GM12878 (cell line): Measurements from ENCODE around the gene PRR5. TPM values are rescaled to one million over a fixed set of nuclear protein-coding genes. Genes with fewer than 3 reads are reported as not detected.

Experiments
- ATF7 ChIP-seq: fragments of 450-650 bp; IDR thresholded peaks from 2 replicates; pipeline ENCODE4 v1.6.1; 2016; ENCODE audit warnings: low read depth, mild to moderate bottlenecking
- BACH1 ChIP-seq: fragments of 450-650 bp; IDR thresholded peaks from 2 replicates; pipeline ENCODE4 v1.6.1; 2017; ENCODE audit warnings: mild to moderate bottlenecking, borderline replicate concordance
- CBFB ChIP-seq: IDR thresholded peaks from 2 replicates; pipeline ENCODE4 v1.6.1; 2016; ENCODE audit warnings: antibody characterized with exemption, low read depth
- CBX5 ChIP-seq: sonication (generic); IDR thresholded peaks from 2 replicates; pipeline ENCODE4 v1.6.1; 2016; ENCODE audit warnings: low read depth, moderate library complexity, mild to moderate bottlenecking, inconsistent platforms
- CEBPB ChIP-seq, 2 experiments: fragments of 150-350 bp in 1 of 2; IDR thresholded peaks; 2 replicates each; pipeline ENCODE4 v1.6.1; 2012 to 2014; ENCODE audit warnings: low read depth in 2 of 2, low read length in 2 of 2, borderline replicate concordance in 1 of 2, inconsistent platforms in 1 of 2
- CHD4 ChIP-seq: fragments of 200-600 bp; sonication (generic); IDR thresholded peaks from 2 replicates; pipeline ENCODE4 v1.6.1; 2016; ENCODE audit warnings: mild to moderate bottlenecking
- GATAD2B ChIP-seq: fragments of 450-650 bp; conservative IDR thresholded peaks from 2 replicates; pipeline ENCODE4 v1.6.1; 2017; ENCODE audit warnings: low read depth, mild to moderate bottlenecking, moderate library complexity
- HCFC1 ChIP-seq: fragments of 150-350 bp; IDR thresholded peaks from 2 replicates; pipeline ENCODE4 v1.6.1; 2014; ENCODE audit warnings: low read length
- HDAC6 ChIP-seq: fragments of 200-600 bp; sonication (generic); IDR thresholded peaks from one replicate; pipeline ENCODE4 v1.8.0; 2017; ENCODE audit warnings: antibody characterized with exemption; ENCODE audit not compliant: unreplicated experiment
- IKZF2 ChIP-seq, 2 experiments: fragments of 450-650 bp; IDR thresholded peaks; 2 replicates each; pipeline ENCODE4 v1.6.1; 2017; ENCODE audit warnings: mild to moderate bottlenecking in 2 of 2, moderate library complexity in 2 of 2
- LARP7 ChIP-seq: fragments of 450-650 bp; IDR thresholded peaks from 2 replicates; pipeline ENCODE4 v1.6.1; 2017; ENCODE audit warnings: mild to moderate bottlenecking
- MYC ChIP-seq: IDR thresholded peaks from 2 replicates; pipeline ENCODE4 v1.6.1; 2011; ENCODE audit warnings: mild to moderate bottlenecking, low read length, moderate library complexity, inconsistent platforms; ENCODE audit not compliant: insufficient read depth, insufficient replicate concordance, insufficient read length, severe bottlenecking
- SIN3A ChIP-seq: IDR thresholded peaks from 2 replicates; pipeline ENCODE4 v1.6.1; 2012; ENCODE audit warnings: low read depth, low read length, improper control_type of control experiment
- SUPT20H ChIP-seq: IDR thresholded peaks from 2 replicates; pipeline ENCODE4 v1.6.1; 2011; ENCODE audit warnings: low read depth, mild to moderate bottlenecking, low read length, moderate library complexity, borderline replicate concordance; ENCODE audit not compliant: control insufficient read depth
- TCF12 ChIP-seq: IDR thresholded peaks from 2 replicates; pipeline ENCODE4 v1.6.1; 2011; ENCODE audit warnings: low read depth, mild to moderate bottlenecking, low read length
- USF2 ChIP-seq: IDR thresholded peaks from 2 replicates; pipeline ENCODE4 v1.6.1; 2011; ENCODE audit warnings: low read depth, low read length, improper control_type of control experiment, borderline replicate concordance
- ZNF24 ChIP-seq: fragments of 450-650 bp; IDR thresholded peaks from 2 replicates; pipeline ENCODE4 v1.6.1; 2017; ENCODE audit warnings: antibody characterized with exemption, mild to moderate bottlenecking
- ZNF622 ChIP-seq: fragments of 450-650 bp; IDR thresholded peaks from 2 replicates; pipeline ENCODE4 v1.6.1; 2017; ENCODE audit warnings: mild to moderate bottlenecking, inconsistent platforms
- polyA plus RNA-seq, 11 experiments: library from polyadenylated mRNA; depleted of rRNA in 4 of 11; unstranded in 6 of 11; stranded (reverse) in 5 of 11; fragments of >200 nt; fragmentation: Nextera tagmentation in 4 of 11; fragmentation: Illumina TruSeq in 1 of 11; extraction: Ambion mirVana in 4 of 11; extraction: Trizol in 1 of 11; gene quantifications; 1 replicate in 1 of 11; 2 replicates in 10 of 11; pipeline versions ENCODE4 v1.2.1 to v1.2.3, GENCODE V29; 2011 to 2016; ENCODE audit warnings: inconsistent platforms in 2 of 11, missing spikeins in 2 of 11, low read depth in 1 of 11
- total RNA-seq, 4 experiments: library from RNA; depleted of rRNA in 3 of 4; stranded (reverse); fragments of >200 nt in 3 of 4; fragmentation: Illumina TruSeq in 1 of 4; extraction: Trizol in 1 of 4; gene quantifications; 2 replicates each; pipeline versions ENCODE4 v1.2.1 to v1.2.3, GENCODE V29; 2013 to 2021
- TF ChIP-seq, protein P1 (sequence below): IDR thresholded peaks from 2 replicates; pipeline ENCODE4 v1.6.1; 2012; ENCODE audit warnings: low read depth, low read length, improper control_type of control experiment
- TF ChIP-seq, protein P2 (sequence below): IDR thresholded peaks from 2 replicates; pipeline ENCODE4 v1.6.1; 2012; ENCODE audit warnings: low read length, inconsistent platforms
- TF ChIP-seq, protein P3 (sequence below), 3 experiments: IDR thresholded peaks in 2 of 3; conservative IDR thresholded peaks in 1 of 3; 2 replicates each; pipeline ENCODE4 v1.5.1; 2011; ENCODE audit warnings: low read depth in 3 of 3, low read length in 3 of 3, mild to moderate bottlenecking in 3 of 3, control low read depth in 2 of 3, moderate library complexity in 2 of 3, inconsistent platforms in 1 of 3, mixed read lengths in 1 of 3; ENCODE audit not compliant: control insufficient read depth in 2 of 3, insufficient read depth in 1 of 3; ENCODE audit errors: extremely low read depth in 1 of 3
- TF ChIP-seq, protein P4 (sequence below): fragments of 450-650 bp; IDR thresholded peaks from 2 replicates; pipeline ENCODE4 v1.6.1; 2016; ENCODE audit warnings: mild to moderate bottlenecking

Gene PRR5
- total and polyA plus RNA-seq, 10 of the 15 experiments (the other 5 are each of a cell fraction or from before 2014, with no cell fraction given): 0.03 to 9.4 (median 1.5) TPM

- TF ChIP-seq SIN3A (no peak), ATF7 (no peak), CBX5 (no peak), ZNF24 (no peak), USF2 (no peak), SUPT20H (no peak), BACH1 (peak; percentile 5; the same call in 1 of the 2 replicates), CHD4 (no peak), HCFC1 (no peak), CBFB (no peak), HDAC6 (peak; percentile 14), CEBPB (IDR thresholded peaks at IDR 0.05; ENCODE audit: borderline replicate concordance in 1 of 2, low read depth in 2 of 2, low read length in 2 of 2) (no peak), TCF12 (no peak), MYC (no peak), IKZF2 (IDR thresholded peaks at IDR 0.05) (no peak), GATAD2B (peak; percentile 61; the same call in 1 of the 2 replicates), LARP7 (peak; percentile 75; the same call in 1 of the 2 replicates), ZNF622 (no peak)
- TF ChIP-seq, protein P1, sequence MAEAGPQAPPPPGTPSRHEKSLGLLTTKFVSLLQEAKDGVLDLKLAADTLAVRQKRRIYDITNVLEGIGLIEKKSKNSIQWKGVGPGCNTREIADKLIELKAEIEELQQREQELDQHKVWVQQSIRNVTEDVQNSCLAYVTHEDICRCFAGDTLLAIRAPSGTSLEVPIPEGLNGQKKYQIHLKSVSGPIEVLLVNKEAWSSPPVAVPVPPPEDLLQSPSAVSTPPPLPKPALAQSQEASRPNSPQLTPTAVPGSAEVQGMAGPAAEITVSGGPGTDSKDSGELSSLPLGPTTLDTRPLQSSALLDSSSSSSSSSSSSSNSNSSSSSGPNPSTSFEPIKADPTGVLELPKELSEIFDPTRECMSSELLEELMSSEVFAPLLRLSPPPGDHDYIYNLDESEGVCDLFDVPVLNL: no peak
- TF ChIP-seq, protein P2, sequence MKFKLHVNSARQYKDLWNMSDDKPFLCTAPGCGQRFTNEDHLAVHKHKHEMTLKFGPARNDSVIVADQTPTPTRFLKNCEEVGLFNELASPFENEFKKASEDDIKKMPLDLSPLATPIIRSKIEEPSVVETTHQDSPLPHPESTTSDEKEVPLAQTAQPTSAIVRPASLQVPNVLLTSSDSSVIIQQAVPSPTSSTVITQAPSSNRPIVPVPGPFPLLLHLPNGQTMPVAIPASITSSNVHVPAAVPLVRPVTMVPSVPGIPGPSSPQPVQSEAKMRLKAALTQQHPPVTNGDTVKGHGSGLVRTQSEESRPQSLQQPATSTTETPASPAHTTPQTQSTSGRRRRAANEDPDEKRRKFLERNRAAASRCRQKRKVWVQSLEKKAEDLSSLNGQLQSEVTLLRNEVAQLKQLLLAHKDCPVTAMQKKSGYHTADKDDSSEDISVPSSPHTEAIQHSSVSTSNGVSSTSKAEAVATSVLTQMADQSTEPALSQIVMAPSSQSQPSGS: no peak
- TF ChIP-seq, protein P3, sequence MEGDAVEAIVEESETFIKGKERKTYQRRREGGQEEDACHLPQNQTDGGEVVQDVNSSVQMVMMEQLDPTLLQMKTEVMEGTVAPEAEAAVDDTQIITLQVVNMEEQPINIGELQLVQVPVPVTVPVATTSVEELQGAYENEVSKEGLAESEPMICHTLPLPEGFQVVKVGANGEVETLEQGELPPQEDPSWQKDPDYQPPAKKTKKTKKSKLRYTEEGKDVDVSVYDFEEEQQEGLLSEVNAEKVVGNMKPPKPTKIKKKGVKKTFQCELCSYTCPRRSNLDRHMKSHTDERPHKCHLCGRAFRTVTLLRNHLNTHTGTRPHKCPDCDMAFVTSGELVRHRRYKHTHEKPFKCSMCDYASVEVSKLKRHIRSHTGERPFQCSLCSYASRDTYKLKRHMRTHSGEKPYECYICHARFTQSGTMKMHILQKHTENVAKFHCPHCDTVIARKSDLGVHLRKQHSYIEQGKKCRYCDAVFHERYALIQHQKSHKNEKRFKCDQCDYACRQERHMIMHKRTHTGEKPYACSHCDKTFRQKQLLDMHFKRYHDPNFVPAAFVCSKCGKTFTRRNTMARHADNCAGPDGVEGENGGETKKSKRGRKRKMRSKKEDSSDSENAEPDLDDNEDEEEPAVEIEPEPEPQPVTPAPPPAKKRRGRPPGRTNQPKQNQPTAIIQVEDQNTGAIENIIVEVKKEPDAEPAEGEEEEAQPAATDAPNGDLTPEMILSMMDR (IDR thresholded peaks at IDR 0.05 in 2 of 3, conservative IDR thresholded peaks at IDR 0.05 in 1 of 3; ENCODE audit: control insufficient read depth in 2 of 3, extremely low read depth in 1 of 3, insufficient read depth in 1 of 3, low read depth in 3 of 3, low read length in 3 of 3): 0 out of 6 replicates have a peak, but pooled peaks of 2 of the 3 experiments have one; percentile 2 to 10
- TF ChIP-seq, protein P4, sequence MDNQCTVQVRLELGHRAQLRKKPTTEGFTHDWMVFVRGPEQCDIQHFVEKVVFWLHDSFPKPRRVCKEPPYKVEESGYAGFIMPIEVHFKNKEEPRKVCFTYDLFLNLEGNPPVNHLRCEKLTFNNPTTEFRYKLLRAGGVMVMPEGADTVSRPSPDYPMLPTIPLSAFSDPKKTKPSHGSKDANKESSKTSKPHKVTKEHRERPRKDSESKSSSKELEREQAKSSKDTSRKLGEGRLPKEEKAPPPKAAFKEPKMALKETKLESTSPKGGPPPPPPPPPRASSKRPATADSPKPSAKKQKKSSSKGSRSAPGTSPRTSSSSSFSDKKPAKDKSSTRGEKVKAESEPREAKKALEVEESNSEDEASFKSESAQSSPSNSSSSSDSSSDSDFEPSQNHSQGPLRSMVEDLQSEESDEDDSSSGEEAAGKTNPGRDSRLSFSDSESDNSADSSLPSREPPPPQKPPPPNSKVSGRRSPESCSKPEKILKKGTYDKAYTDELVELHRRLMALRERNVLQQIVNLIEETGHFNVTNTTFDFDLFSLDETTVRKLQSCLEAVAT: no peak
Observed at GRCh38 chr22:44702479-44703198, 635 bp downstream of the PRR5 start (continued).
